SK-N-SH (cell line): ENCODE results near the gene FAM240A. TPM values are rescaled to one million over a fixed set of nuclear protein-coding genes. Genes with fewer than 3 reads are reported as not detected.

Source experiments
- CTCF ChIA-PET: fragments of 300-600, 350-600 bp; formaldehyde crosslinking; extraction: SDS; loops from one replicate; lab custom pipeline; 2021; lab: Yijun Ruan, JAX
- POLR2A ChIA-PET: fragments of 350-600 bp; sonication (Branson Sonifier 250); formaldehyde crosslinking; extraction: SDS; loops from one replicate; lab custom pipeline; 2020; ENCODE audit warnings: antibody characterized with exemption, inconsistent platforms; lab: Yijun Ruan, JAX
- DNase-seq: peaks from one replicate; pipeline ENCODE4 v3.0.0; 2012
- H2AFZ ChIP-seq: fragments of 200-600 bp; sonication (generic); 2 replicates; pipeline ENCODE4 v1.8.1; 2016; ENCODE audit warnings: antibody characterized with exemption, mild to moderate bottlenecking, low read depth
- H3F3A ChIP-seq: fragments of 200-600 bp; sonication (generic); replicated peaks from 2 replicates; pipeline ENCODE3; 2016; ENCODE audit warnings: antibody characterized with exemption, mild to moderate bottlenecking; ENCODE audit not compliant: insufficient read depth
- H3K27ac ChIP-seq, 2 experiments: fragments of 200-500 bp in 1 of 2; fragments of 200-600 bp in 1 of 2; sonication (Bioruptor generic) in 1 of 2; sonication (generic), shearing (Covaris generic) in 1 of 2; 2 replicates each; pipeline versions ENCODE4 v1.5.1 to v1.6.1; 2014 to 2016; ENCODE audit warnings: low read depth in 2 of 2, inconsistent platforms in 1 of 2, low read length in 1 of 2, mild to moderate bottlenecking in 1 of 2, mixed read lengths in 1 of 2
- H3K27me3 ChIP-seq: fragments of 200-600 bp; sonication (generic), shearing (Covaris generic); 2 replicates; pipeline ENCODE4 v1.6.1; 2016; ENCODE audit warnings: mixed run types; ENCODE audit not compliant: insufficient read depth
- H3K36me3 ChIP-seq, 2 experiments: fragments of 200-500 bp in 1 of 2; fragments of 200-600 bp in 1 of 2; sonication (Bioruptor generic) in 1 of 2; sonication (generic) in 1 of 2; replicated peaks in 1 of 2; 2 replicates each; pipeline versions ENCODE3 to v1.5.1; 2014 to 2016; ENCODE audit warnings: low read length in 1 of 2, mild to moderate bottlenecking in 1 of 2; ENCODE audit not compliant: insufficient read depth in 2 of 2, control insufficient read depth in 1 of 2
- H3K4me1 ChIP-seq, 2 experiments: fragments of 200-500 bp in 1 of 2; fragments of 200-600 bp in 1 of 2; sonication (Bioruptor generic) in 1 of 2; sonication (generic), shearing (Covaris generic) in 1 of 2; 2 replicates each; pipeline versions ENCODE4 v1.5.1 to v1.6.1; 2014 to 2016; ENCODE audit warnings: low read depth in 1 of 2, low read length in 1 of 2, mixed run types in 1 of 2; ENCODE audit not compliant: insufficient read depth in 2 of 2, control insufficient read depth in 1 of 2
- H3K4me2 ChIP-seq: fragments of 200-600 bp; sonication (generic), shearing (Covaris generic); 2 replicates; pipeline ENCODE4 v1.6.1; 2017; ENCODE audit warnings: mixed run types
- H3K4me3 ChIP-seq, 2 experiments: fragments of 200-500 bp in 1 of 2; fragments of 200-600 bp in 1 of 2; sonication (Bioruptor generic) in 1 of 2; sonication (generic), shearing (Covaris generic) in 1 of 2; 2 replicates each; pipeline versions ENCODE4 v1.5.1 to v1.8.1; 2014 to 2016; ENCODE audit warnings: low read depth in 2 of 2, inconsistent platforms in 1 of 2, low read length in 1 of 2, mild to moderate bottlenecking in 1 of 2, mixed read lengths in 1 of 2, moderate library complexity in 1 of 2
- H3K79me2 ChIP-seq: fragments of 200-600 bp; sonication (generic); 2 replicates; pipeline ENCODE4 v1.8.1; 2017; ENCODE audit warnings: mild to moderate bottlenecking; ENCODE audit not compliant: insufficient read depth
- H3K9ac ChIP-seq: fragments of 200-600 bp; sonication (generic); 2 replicates; pipeline ENCODE4 v1.6.1; 2017; ENCODE audit warnings: mixed run types
- H3K9me2 ChIP-seq: fragments of 200-600 bp; sonication (generic); 2 replicates; pipeline ENCODE4 v1.6.1; 2017; ENCODE audit warnings: mixed run types
- H3K9me3 ChIP-seq: fragments of 200-600 bp; sonication (generic); 2 replicates; pipeline ENCODE4 v1.6.1; 2017; ENCODE audit warnings: mixed run types, mild to moderate bottlenecking, moderate library complexity
- H4K20me1 ChIP-seq: fragments of 200-600 bp; sonication (generic); 2 replicates; pipeline ENCODE4 v1.6.1; 2017; ENCODE audit warnings: mild to moderate bottlenecking, mixed run types; ENCODE audit not compliant: insufficient read depth
- CTCF ChIP-seq: fragments of 200-600 bp; sonication (generic); IDR thresholded peaks from 2 replicates; pipeline ENCODE4 v1.6.1; 2017; ENCODE audit warnings: antibody characterized with exemption, mild to moderate bottlenecking, moderate library complexity
- ELF1 ChIP-seq: IDR thresholded peaks from 2 replicates; pipeline ENCODE4 v1.4.0; 2012
- FOSL2 ChIP-seq: IDR thresholded peaks from 2 replicates; pipeline ENCODE4 v1.4.0; 2012; ENCODE audit warnings: low read depth, mild to moderate bottlenecking, moderate library complexity, borderline replicate concordance
- IRF3 ChIP-seq: fragments of 150-350 bp; IDR thresholded peaks from 2 replicates; pipeline ENCODE4 v1.6.1; 2016; ENCODE audit warnings: mild to moderate bottlenecking, low read depth, low read length
- JUND ChIP-seq: IDR thresholded peaks from 2 replicates; pipeline ENCODE4 v1.4.0; 2012
- MEF2A ChIP-seq: IDR thresholded peaks from 2 replicates; pipeline ENCODE4 v1.4.0; 2012; ENCODE audit warnings: low read depth, borderline replicate concordance
- MXI1 ChIP-seq: IDR thresholded peaks from 2 replicates; pipeline ENCODE4 v1.6.1; 2012; ENCODE audit warnings: mild to moderate bottlenecking, low read depth, low read length, improper control_type of control experiment
- NRF1 ChIP-seq: IDR thresholded peaks from 2 replicates; pipeline ENCODE4 v1.6.1; 2012; ENCODE audit warnings: low read depth, mild to moderate bottlenecking, low read length
- PBX3 ChIP-seq: IDR thresholded peaks from 2 replicates; pipeline ENCODE4; 2012
- RFX5 ChIP-seq: IDR thresholded peaks from 2 replicates; pipeline ENCODE4 v1.6.1; 2012; ENCODE audit warnings: mild to moderate bottlenecking, improper control_type of control experiment, low read length
- RXRA ChIP-seq: IDR thresholded peaks from 2 replicates; pipeline ENCODE4 v1.4.0; 2012; ENCODE audit warnings: low read depth, mild to moderate bottlenecking, borderline replicate concordance
- TAF1 ChIP-seq: IDR thresholded peaks from 2 replicates; pipeline ENCODE4 v1.6.1; 2012; ENCODE audit warnings: low read depth, mild to moderate bottlenecking, low read length, moderate library complexity, borderline replicate concordance
- TEAD4 ChIP-seq: IDR thresholded peaks from 2 replicates; pipeline ENCODE4 v1.4.0; 2012; ENCODE audit warnings: mild to moderate bottlenecking, borderline replicate concordance; ENCODE audit not compliant: insufficient read depth
- WGBS: methylation state at CpG from one replicate; pipeline ENCODE4 v1.1.6; 2017; ENCODE audit warnings: low lambda C conversion rate; 5-methylcytosine and 5-hydroxymethylcytosine counted together
- polyA plus RNA-seq, 3 experiments: library from polyadenylated mRNA; depleted of rRNA; stranded (reverse); fragments of >200 nt; gene quantifications; 2 replicates each; pipeline ENCODE4 v1.2.3, GENCODE V29; 2012
- TF ChIP-seq, protein P1 (sequence below): IDR thresholded peaks from 2 replicates; pipeline ENCODE4 v1.4.0; 2012; ENCODE audit warnings: low read depth, borderline replicate concordance
- TF ChIP-seq, protein P2 (sequence below): fragments of 150-350 bp; IDR thresholded peaks from 2 replicates; pipeline ENCODE4 v1.6.1; 2017; ENCODE audit warnings: antibody characterized with exemption, low read length, low read depth, borderline replicate concordance
- TF ChIP-seq, protein P3 (sequence below): IDR thresholded peaks from 2 replicates; pipeline ENCODE4 v1.6.1; 2012; ENCODE audit warnings: mild to moderate bottlenecking, low read depth, low read length, moderate library complexity

The FAM240A gene
- polyA plus RNA-seq, 1 of the 3 experiments (the other 2 are of a cell fraction): not detected

- WGBS: 77% methylated on average over 10 of the region's 17 CpGs
- Histone ChIP-seq H3K27ac (no peak overlapping the region), H3K79me2 (no peaks in the 10 kb centered on the region), H3K27me3 (no peaks in the 10 kb centered on the region), H3K36me3 (no peaks in the 10 kb centered on the region), H3K9ac (no peak overlapping the region), H2AFZ (no peak overlapping the region), H3K4me3 (no peak overlapping the region), H3F3A (no peaks in the 10 kb centered on the region), H3K4me2 (no peak overlapping the region), H3K9me3 (no peaks in the 10 kb centered on the region), H3K9me2 (no peaks in the 10 kb centered on the region), H4K20me1 (no peaks in the 10 kb centered on the region), H3K4me1 (peaks cover 0 to 23% of the 10 kb centered on the region in 2 experiments; a peak in 1 of 4 replicates)
- ChIA-PET CTCF (interaction anchor here (1.1 to 5.4 kb wide), 4 partner anchors 27 to 239 kb away, joined by 3 to 24 read pairs (median 4); no protein-coding TSS in a partner anchor), POLR2A (no interaction called here)
- DNase-seq: peak; percentile 11
- TF ChIP-seq PBX3 (no peak), RFX5 (no peak), MXI1 (no peak), TEAD4 (no peak), NRF1 (no peak), ELF1 (no peak), MEF2A (no peak), TAF1 (no peak), FOSL2 (no peak)
- TF ChIP-seq, protein P1, sequence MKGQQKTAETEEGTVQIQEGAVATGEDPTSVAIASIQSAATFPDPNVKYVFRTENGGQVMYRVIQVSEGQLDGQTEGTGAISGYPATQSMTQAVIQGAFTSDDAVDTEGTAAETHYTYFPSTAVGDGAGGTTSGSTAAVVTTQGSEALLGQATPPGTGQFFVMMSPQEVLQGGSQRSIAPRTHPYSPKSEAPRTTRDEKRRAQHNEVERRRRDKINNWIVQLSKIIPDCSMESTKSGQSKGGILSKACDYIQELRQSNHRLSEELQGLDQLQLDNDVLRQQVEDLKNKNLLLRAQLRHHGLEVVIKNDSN: no peak
- TF ChIP-seq, protein P2, sequence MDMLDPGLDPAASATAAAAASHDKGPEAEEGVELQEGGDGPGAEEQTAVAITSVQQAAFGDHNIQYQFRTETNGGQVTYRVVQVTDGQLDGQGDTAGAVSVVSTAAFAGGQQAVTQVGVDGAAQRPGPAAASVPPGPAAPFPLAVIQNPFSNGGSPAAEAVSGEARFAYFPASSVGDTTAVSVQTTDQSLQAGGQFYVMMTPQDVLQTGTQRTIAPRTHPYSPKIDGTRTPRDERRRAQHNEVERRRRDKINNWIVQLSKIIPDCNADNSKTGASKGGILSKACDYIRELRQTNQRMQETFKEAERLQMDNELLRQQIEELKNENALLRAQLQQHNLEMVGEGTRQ: no peak
Measured at GRCh38 chr3:46670000-46670890, 57.9 kb downstream of the FAM240A start.

GRCh38 chr3:46670891-46671427 lies 58.6 kb downstream of the FAM240A start:
- H3F3A ChIP-seq: no peaks in the 10 kb centered on the region
- H3K9ac ChIP-seq: no peak overlapping the region
- no peak overlapping the region for H3K4me2 ChIP-seq
- no peaks in the 10 kb centered on the region for H3K36me3 ChIP-seq
- POLR2A ChIA-PET: no interaction called here
- peaks cover 0 to 21% of the 10 kb centered on the region in 2 experiments; a peak in 1 of 4 replicates for H3K4me1 ChIP-seq
- H3K27ac ChIP-seq: no peak overlapping the region
- no peak overlapping the region for H3K4me3 ChIP-seq
- H3K9me3 ChIP-seq: no peaks in the 10 kb centered on the region
- H4K20me1 ChIP-seq: no peaks in the 10 kb centered on the region
- CTCF ChIA-PET: interaction anchor here (1.1 to 5.4 kb wide), 3 partner anchors 182 to 239 kb away, joined by 3 to 24 read pairs (median 5); no protein-coding TSS in a partner anchor
- no peaks in the 10 kb centered on the region for H3K27me3 ChIP-seq
- peak; percentile 11 for DNase-seq
- H2AFZ ChIP-seq: no peak overlapping the region
- WGBS: 33% methylated on average over 1 of the region's 4 CpGs
- H3K9me2 ChIP-seq: no peaks in the 10 kb centered on the region
- no peaks in the 10 kb centered on the region for H3K79me2 ChIP-seq
- TF ChIP-seq, protein P3, sequence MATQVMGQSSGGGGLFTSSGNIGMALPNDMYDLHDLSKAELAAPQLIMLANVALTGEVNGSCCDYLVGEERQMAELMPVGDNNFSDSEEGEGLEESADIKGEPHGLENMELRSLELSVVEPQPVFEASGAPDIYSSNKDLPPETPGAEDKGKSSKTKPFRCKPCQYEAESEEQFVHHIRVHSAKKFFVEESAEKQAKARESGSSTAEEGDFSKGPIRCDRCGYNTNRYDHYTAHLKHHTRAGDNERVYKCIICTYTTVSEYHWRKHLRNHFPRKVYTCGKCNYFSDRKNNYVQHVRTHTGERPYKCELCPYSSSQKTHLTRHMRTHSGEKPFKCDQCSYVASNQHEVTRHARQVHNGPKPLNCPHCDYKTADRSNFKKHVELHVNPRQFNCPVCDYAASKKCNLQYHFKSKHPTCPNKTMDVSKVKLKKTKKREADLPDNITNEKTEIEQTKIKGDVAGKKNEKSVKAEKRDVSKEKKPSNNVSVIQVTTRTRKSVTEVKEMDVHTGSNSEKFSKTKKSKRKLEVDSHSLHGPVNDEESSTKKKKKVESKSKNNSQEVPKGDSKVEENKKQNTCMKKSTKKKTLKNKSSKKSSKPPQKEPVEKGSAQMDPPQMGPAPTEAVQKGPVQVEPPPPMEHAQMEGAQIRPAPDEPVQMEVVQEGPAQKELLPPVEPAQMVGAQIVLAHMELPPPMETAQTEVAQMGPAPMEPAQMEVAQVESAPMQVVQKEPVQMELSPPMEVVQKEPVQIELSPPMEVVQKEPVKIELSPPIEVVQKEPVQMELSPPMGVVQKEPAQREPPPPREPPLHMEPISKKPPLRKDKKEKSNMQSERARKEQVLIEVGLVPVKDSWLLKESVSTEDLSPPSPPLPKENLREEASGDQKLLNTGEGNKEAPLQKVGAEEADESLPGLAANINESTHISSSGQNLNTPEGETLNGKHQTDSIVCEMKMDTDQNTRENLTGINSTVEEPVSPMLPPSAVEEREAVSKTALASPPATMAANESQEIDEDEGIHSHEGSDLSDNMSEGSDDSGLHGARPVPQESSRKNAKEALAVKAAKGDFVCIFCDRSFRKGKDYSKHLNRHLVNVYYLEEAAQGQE: no peak
- TF ChIP-seq ELF1: no peak
- no peak for TF ChIP-seq CTCF
- TF ChIP-seq JUND: no peak
- no peak for TF ChIP-seq IRF3
- TF ChIP-seq RXRA: no peak
